Measurements from ENCODE around the gene PDZD2. TPM values are rescaled to one million over a fixed set of nuclear protein-coding genes. Genes with fewer than 3 reads are reported as not detected.
"Not testable (repeated sequence)": the region's sequence is repeated elsewhere in the genome, so short reads cannot be mapped to it uniquely, and the experiment has no call there.

The PDZD2 gene
- total RNA-seq, 1 experiment from 2014 or later, result not detected

- Histone ChIP-seq H3K27me3 (ENCODE audit: insufficient read depth, low read depth) (no peaks in the 10 kb centered on the region), H3K9me2 (ENCODE audit: insufficient read depth) (no peaks in the 10 kb centered on the region), H3K79me2 (ENCODE audit: low read depth) (no peaks in the 10 kb centered on the region), H3K4me3 (no peak overlapping the region), H3F3A (ENCODE audit: insufficient read depth, low read depth) (peaks cover 4% of the 10 kb centered on the region; the same call in 1 of the 2 replicates), H3K9me3 (ENCODE audit: insufficient read depth, low read depth) (no peaks in the 10 kb centered on the region), H3K36me3 (ENCODE audit: low read depth) (peaks cover 35% of the 10 kb centered on the region), H3K4me1 (replicated peaks; ENCODE audit: insufficient read depth) (no peaks in the 10 kb centered on the region), H3K27ac (no peak overlapping the region), H3K4me2 (no peak overlapping the region), H4K20me1 (ENCODE audit: insufficient read depth) (peaks cover 23% of the 10 kb centered on the region), H2AFZ (no peak overlapping the region)
- CTCF ChIA-PET, result interaction anchor here (0.6 kb wide), 1 partner anchor 502 kb away, joined by 3 read pairs; no protein-coding TSS in a partner anchor
- intact Hi-C loops (cut with micrococcal nuclease; ENCODE audit: unreplicated experiment), result no loop called here
- no peak for DNase-seq
- no TSS peak for BruUV-seq (replicated peaks)
- POLR2A ChIA-PET (ENCODE audit: unreplicated experiment), result interaction anchor here (0.7 kb wide), 1 partner anchor 809 kb away, joined by 4 read pairs; no protein-coding TSS in a partner anchor
- TF ChIP-seq CTCF (conservative IDR thresholded peaks at IDR 0.05), result no peak
- no peak for TF ChIP-seq EZH2 (IDR thresholded peaks at IDR 0.05; ENCODE audit: low read depth)
Observed at GRCh38 chr5:32110111-32110696, 471.3 kb downstream of the PDZD2 start.

GRCh38 chr5:32115985-32116384 lies 477.1 kb downstream of the PDZD2 start:
- Histone ChIP-seq H3K36me3 (ENCODE audit: low read depth) (peaks cover 26% of the 10 kb centered on the region), H3K4me2 (no peak overlapping the region), H3K9me3 (ENCODE audit: insufficient read depth, low read depth) (no peaks in the 10 kb centered on the region; the same call in 1 of the 2 replicates), H3K27me3 (ENCODE audit: insufficient read depth, low read depth) (no peaks in the 10 kb centered on the region), H3F3A (ENCODE audit: insufficient read depth, low read depth) (peaks cover 4% of the 10 kb centered on the region), H3K79me2 (ENCODE audit: low read depth) (no peaks in the 10 kb centered on the region), H2AFZ (no peak overlapping the region), H3K27ac (no peak overlapping the region), H3K4me1 (replicated peaks; ENCODE audit: insufficient read depth) (no peaks in the 10 kb centered on the region), H3K4me3 (no peak overlapping the region), H4K20me1 (ENCODE audit: insufficient read depth) (peaks cover 53% of the 10 kb centered on the region), H3K9me2 (ENCODE audit: insufficient read depth) (no peaks in the 10 kb centered on the region)
- DNase-seq, result no peak
- ChIA-PET POLR2A (ENCODE audit: unreplicated experiment) (interaction anchor here (0.7 kb wide), 1 partner anchor 11 kb away, joined by 7 read pairs; no protein-coding TSS in a partner anchor), CTCF (interaction anchor here (0.6 kb wide), 1 partner anchor 428 kb away, joined by 7 read pairs; no protein-coding TSS in a partner anchor)
- intact Hi-C loops (cut with micrococcal nuclease; ENCODE audit: unreplicated experiment), result no loop called here
- TF ChIP-seq CTCF (conservative IDR thresholded peaks at IDR 0.05), result no peak
- no peak for TF ChIP-seq EZH2 (IDR thresholded peaks at IDR 0.05; ENCODE audit: low read depth)
- BruUV-seq (replicated peaks), result no TSS peak

GRCh38 chr5:32116574-32117313 lies 477.8 kb downstream of the PDZD2 start:
- Histone ChIP-seq H3K79me2 (ENCODE audit: low read depth) (no peaks in the 10 kb centered on the region), H3K4me2 (no peak overlapping the region)
- intact Hi-C loops (cut with micrococcal nuclease; ENCODE audit: unreplicated experiment), result no loop called here

GRCh38 chr5:32118922-32119321 lies 480.0 kb downstream of the PDZD2 start:
- not testable (repeated sequence) for H3K79me2 ChIP-seq (ENCODE audit: low read depth); BruUV-seq (replicated peaks)

More at GRCh38 chr5:32116574-32117313, 477.8 kb downstream of the PDZD2 start:
- Histone ChIP-seq H3K4me3 (no peak overlapping the region), H3K36me3 (ENCODE audit: low read depth) (peaks cover 29% of the 10 kb centered on the region), H3K4me1 (replicated peaks; ENCODE audit: insufficient read depth) (no peaks in the 10 kb centered on the region), H3F3A (ENCODE audit: insufficient read depth, low read depth) (peaks cover 4% of the 10 kb centered on the region; the same call in 1 of the 2 replicates), H3K9me2 (ENCODE audit: insufficient read depth) (no peaks in the 10 kb centered on the region), H4K20me1 (ENCODE audit: insufficient read depth) (peaks cover 51% of the 10 kb centered on the region), H2AFZ (no peak overlapping the region), H3K9me3 (ENCODE audit: insufficient read depth, low read depth) (no peaks in the 10 kb centered on the region; the same call in 1 of the 2 replicates), H3K27ac (no peak overlapping the region), H3K27me3 (ENCODE audit: insufficient read depth, low read depth) (no peaks in the 10 kb centered on the region)
- ChIA-PET POLR2A (ENCODE audit: unreplicated experiment) (interaction anchor here (0.6 kb wide), 1 partner anchor 165 kb away, joined by 8 read pairs; no protein-coding TSS in a partner anchor), CTCF (interaction anchor here (0.7 kb wide), 1 partner anchor 21 kb away, joined by 3 read pairs; no protein-coding TSS in a partner anchor)
- no peak for TF ChIP-seq CTCF (conservative IDR thresholded peaks at IDR 0.05)
- TF ChIP-seq EZH2 (IDR thresholded peaks at IDR 0.05; ENCODE audit: low read depth), result no peak
- peak in 1 of 2 experiments; percentile 6 for DNase-seq
- BruUV-seq (replicated peaks), result no TSS peak

More at GRCh38 chr5:32118922-32119321, 480.0 kb downstream of the PDZD2 start:
- H3K4me1 ChIP-seq (replicated peaks; ENCODE audit: insufficient read depth); H3K4me2 ChIP-seq; H3K27ac ChIP-seq; H2AFZ ChIP-seq; H3K4me3 ChIP-seq; H3K9me3 ChIP-seq (ENCODE audit: insufficient read depth, low read depth); H3F3A ChIP-seq (ENCODE audit: insufficient read depth, low read depth); POLR2A ChIA-PET (ENCODE audit: unreplicated experiment); H3K27me3 ChIP-seq (ENCODE audit: insufficient read depth, low read depth); CTCF ChIA-PET; intact Hi-C loops (cut with micrococcal nuclease; ENCODE audit: unreplicated experiment); H3K9me2 ChIP-seq (ENCODE audit: insufficient read depth): not testable (repeated sequence)
- peaks cover 32% of the 10 kb centered on the region for H3K36me3 ChIP-seq (ENCODE audit: low read depth)
- H4K20me1 ChIP-seq (ENCODE audit: insufficient read depth), result peaks cover 61% of the 10 kb centered on the region
- peak in 1 of 2 experiments; percentile 1 for DNase-seq

Data from PC-9 (cell line).